ENCODE data around the gene YWHAE. TPM values are rescaled to one million over a fixed set of nuclear protein-coding genes. Genes with fewer than 3 reads are reported as not detected.

Gene YWHAE
- total and polyA plus RNA-seq, 9 of the 15 experiments (the other 6 are each of a cell fraction or from before 2014, with no cell fraction given), result 184 to 727 (median 448) TPM

DNA sequence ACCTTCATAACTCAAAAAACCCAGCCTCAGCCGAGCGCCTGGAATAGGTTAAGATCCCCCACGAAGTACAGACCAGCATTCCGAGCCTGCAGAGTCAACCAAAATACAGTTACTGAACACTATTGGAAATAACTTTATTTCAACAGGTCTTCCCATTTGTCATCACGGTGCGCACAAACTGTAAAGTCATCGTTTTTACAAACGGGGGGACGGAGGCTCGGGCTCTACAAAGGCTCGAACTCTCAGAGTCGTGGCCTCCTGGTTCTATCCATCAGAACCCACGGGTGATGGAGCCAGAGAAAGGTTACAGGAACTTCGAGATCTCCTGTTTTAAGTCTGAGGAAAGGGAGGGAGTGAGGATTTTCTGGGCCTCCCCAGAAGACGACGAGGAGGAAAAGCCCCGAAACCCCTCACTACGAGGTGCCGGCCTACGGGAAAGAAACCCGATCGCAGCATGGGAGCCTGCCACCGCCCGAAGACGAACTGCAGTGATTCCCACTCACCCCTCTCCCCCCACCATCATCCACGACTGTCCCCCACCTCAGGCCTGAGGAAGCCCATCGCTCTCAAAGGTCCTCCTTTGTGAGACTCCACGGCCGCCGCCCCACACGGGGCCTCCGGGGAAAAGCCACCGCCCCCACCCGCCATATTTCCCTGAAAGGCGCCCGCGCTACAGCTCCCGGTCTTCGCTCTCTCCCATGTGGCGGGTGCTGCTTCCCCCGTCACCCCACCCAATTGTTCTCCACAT is 917 bp downstream of the YWHAE start (continued):
- no peak for TF ChIP-seq EGR1 (conservative IDR thresholded peaks at IDR 0.05)
- no peak for TF ChIP-seq DIDO1 (tag; IDR thresholded peaks at IDR 0.05; ENCODE audit: low read depth)
- TF ChIP-seq, protein P1, sequence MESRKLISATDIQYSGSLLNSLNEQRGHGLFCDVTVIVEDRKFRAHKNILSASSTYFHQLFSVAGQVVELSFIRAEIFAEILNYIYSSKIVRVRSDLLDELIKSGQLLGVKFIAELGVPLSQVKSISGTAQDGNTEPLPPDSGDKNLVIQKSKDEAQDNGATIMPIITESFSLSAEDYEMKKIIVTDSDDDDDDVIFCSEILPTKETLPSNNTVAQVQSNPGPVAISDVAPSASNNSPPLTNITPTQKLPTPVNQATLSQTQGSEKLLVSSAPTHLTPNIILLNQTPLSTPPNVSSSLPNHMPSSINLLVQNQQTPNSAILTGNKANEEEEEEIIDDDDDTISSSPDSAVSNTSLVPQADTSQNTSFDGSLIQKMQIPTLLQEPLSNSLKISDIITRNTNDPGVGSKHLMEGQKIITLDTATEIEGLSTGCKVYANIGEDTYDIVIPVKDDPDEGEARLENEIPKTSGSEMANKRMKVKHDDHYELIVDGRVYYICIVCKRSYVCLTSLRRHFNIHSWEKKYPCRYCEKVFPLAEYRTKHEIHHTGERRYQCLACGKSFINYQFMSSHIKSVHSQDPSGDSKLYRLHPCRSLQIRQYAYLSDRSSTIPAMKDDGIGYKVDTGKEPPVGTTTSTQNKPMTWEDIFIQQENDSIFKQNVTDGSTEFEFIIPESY (CRISPR knock-in tag; IDR thresholded peaks at IDR 0.05), result no peak
- TF ChIP-seq, protein P2, sequence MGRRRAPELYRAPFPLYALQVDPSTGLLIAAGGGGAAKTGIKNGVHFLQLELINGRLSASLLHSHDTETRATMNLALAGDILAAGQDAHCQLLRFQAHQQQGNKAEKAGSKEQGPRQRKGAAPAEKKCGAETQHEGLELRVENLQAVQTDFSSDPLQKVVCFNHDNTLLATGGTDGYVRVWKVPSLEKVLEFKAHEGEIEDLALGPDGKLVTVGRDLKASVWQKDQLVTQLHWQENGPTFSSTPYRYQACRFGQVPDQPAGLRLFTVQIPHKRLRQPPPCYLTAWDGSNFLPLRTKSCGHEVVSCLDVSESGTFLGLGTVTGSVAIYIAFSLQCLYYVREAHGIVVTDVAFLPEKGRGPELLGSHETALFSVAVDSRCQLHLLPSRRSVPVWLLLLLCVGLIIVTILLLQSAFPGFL (CRISPR knock-in tag; IDR thresholded peaks at IDR 0.05), result no peak
- TF ChIP-seq PHF20 (IDR thresholded peaks at IDR 0.05; ENCODE audit: partially characterized antibody), result no peak
- TF ChIP-seq SAP30 (IDR thresholded peaks at IDR 0.05; ENCODE audit: borderline replicate concordance, insufficient read depth, low read depth, low read length, poor library complexity, severe bottlenecking), result peak; percentile 36
- TF ChIP-seq, protein P3, sequence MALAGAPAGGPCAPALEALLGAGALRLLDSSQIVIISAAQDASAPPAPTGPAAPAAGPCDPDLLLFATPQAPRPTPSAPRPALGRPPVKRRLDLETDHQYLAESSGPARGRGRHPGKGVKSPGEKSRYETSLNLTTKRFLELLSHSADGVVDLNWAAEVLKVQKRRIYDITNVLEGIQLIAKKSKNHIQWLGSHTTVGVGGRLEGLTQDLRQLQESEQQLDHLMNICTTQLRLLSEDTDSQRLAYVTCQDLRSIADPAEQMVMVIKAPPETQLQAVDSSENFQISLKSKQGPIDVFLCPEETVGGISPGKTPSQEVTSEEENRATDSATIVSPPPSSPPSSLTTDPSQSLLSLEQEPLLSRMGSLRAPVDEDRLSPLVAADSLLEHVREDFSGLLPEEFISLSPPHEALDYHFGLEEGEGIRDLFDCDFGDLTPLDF (CRISPR knock-in tag; IDR thresholded peaks at IDR 0.05), result no peak
- no peak for TF ChIP-seq FOSL1 (tag; conservative IDR thresholded peaks at IDR 0.05)
- TF ChIP-seq IRF2 (CRISPR knock-in tag; IDR thresholded peaks at IDR 0.05), result no peak
- no peak for TF ChIP-seq MEF2D (tag; conservative IDR thresholded peaks at IDR 0.05; ENCODE audit: low read depth)
- TF ChIP-seq GATAD2B (IDR thresholded peaks at IDR 0.05; ENCODE audit: borderline replicate concordance), result no peak
- TF ChIP-seq KLF6 (CRISPR knock-in tag; IDR thresholded peaks at IDR 0.05; ENCODE audit: borderline replicate concordance), result no peak
- TF ChIP-seq, protein P4, sequence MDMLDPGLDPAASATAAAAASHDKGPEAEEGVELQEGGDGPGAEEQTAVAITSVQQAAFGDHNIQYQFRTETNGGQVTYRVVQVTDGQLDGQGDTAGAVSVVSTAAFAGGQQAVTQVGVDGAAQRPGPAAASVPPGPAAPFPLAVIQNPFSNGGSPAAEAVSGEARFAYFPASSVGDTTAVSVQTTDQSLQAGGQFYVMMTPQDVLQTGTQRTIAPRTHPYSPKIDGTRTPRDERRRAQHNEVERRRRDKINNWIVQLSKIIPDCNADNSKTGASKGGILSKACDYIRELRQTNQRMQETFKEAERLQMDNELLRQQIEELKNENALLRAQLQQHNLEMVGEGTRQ (CRISPR knock-in tag; IDR thresholded peaks at IDR 0.05), result no peak

All from K562 (cell line).